ENCODE results near the gene FAH.

GRCh38 chr15:80114114-80114513 is 38.7 kb upstream of the FAH start:
- no peak for TF ChIP-seq CTCF (IDR thresholded peaks at IDR 0.05)
- no peak for TF ChIP-seq EP300 (IDR thresholded peaks at IDR 0.05)
